NCI-H226 (cell line): ENCODE data around the gene SPATS2.
"Not testable (repeated sequence)": the region's sequence is repeated elsewhere in the genome, so short reads cannot be mapped to it uniquely, and the experiment has no call there.

Experiments
- DNase-seq: peaks from one replicate; pipeline ENCODE4 v3.0.0-alpha.2; 2015

The SPATS2 gene

DNA sequence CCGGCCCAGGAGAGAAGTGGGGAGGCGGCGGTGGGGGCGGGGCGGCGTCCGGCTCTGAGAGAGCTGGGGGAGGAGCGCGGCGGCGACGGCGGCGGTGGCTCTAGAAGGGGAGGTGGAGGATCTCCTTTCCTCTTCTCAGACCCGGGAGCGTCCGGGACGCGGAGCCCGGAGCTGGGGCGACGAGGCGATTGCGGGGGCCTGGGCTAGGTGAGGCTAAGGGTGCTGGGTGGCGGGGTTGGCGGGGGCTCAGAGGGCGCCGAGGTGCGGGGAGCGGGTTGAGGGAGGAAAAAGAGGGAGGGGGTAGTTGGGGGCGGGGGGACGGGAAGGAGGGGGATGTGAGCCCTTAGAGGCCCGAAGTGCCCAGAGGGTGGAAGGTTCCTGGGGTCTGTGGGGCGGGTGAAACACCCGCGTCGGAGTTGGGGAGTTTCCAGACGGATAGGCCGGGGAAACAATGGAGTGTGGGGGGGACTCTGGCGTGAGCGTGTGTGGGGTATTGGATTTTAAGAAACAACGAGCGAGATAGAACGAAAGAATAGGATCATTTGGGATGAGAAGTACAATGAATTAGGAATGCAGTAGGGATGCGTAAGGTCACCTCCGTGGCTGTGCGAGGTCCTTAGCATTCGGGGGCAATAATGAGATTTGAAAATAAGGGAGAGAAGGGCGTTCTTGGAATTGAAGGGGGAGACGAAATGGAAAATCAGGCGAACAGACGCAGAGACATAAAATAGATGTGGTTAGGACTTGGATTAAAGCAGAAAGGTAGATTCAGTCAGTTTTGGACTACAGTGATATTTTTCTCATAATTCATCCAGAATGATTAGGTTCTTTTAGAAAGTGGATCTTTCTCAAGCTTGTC lies at the start of gene SPATS2:
SPATS2 (plus strand) TSS at position 82 of the 859 bp plus-strand sequence. CDS start 93,551 bp downstream, outside the sequence.
- DNase-seq: peak; percentile 44

- DNase-seq: not testable (repeated sequence)
These were observed 46.7 kb upstream of the SPATS2 start for GRCh38 chr12:49320411-49321103.

GRCh38 chr12:49322367-49322707 lies 44.9 kb upstream of the SPATS2 start:
- no peak for DNase-seq

GRCh38 chr12:49322708-49323523 lies 44.3 kb upstream of the SPATS2 start, which contains the start of gene TROAP:
TSS of gene TROAP (plus strand) at chr12:49323255. CDS start at chr12:49323609, 354 bp downstream.
- DNase-seq: peak; percentile 99

- DNase-seq: no peak
These were observed 43.7 kb upstream of the SPATS2 start for GRCh38 chr12:49323524-49324097.

- DNase-seq: no peak
These were observed 41.7 kb upstream of the SPATS2 start for GRCh38 chr12:49325606-49326005.

DNA sequence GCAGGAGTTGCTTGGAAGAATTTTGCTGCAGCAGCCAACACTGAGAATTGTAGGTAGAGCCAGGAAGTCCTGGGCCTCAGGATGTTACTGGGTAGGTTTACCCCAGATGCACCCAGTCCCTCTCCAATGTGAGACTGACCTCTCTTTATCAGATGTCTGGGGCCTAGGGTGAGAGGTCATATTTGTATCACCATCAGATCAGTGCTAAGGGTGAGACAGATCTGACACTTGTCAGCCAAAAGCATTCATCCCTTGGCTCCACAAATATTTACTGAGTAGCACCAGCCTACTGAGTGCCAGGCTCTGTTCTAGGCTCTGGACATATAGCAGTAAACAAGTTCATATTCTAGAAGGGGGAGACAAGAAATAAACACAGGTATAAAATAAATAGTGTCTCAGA lies 39.9 kb upstream of the SPATS2 start:
- no peak for DNase-seq

DNA sequence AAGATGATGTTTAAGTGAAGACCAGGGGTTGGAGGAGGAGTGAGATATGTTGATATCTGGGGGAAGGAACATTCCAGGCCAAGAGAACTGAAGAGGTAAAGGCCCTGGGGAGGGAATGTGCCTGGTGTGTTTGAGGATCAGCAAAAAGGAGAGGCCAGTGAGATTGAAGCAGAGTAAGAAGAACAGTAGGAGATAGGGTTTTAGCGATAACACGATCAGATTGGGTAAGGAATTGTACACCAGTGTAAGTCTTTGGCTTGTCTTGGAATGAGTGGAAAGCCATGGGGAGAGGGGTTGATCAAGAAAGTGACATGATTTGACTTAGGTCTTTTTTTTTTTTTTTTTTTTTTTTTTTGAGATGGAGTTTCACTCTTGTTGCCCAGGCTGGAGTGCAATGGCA lies 39.4 kb upstream of the SPATS2 start:
- no peak for DNase-seq

GRCh38 chr12:49328816-49329215 lies 38.4 kb upstream of the SPATS2 start:
- no peak for DNase-seq

DNA sequence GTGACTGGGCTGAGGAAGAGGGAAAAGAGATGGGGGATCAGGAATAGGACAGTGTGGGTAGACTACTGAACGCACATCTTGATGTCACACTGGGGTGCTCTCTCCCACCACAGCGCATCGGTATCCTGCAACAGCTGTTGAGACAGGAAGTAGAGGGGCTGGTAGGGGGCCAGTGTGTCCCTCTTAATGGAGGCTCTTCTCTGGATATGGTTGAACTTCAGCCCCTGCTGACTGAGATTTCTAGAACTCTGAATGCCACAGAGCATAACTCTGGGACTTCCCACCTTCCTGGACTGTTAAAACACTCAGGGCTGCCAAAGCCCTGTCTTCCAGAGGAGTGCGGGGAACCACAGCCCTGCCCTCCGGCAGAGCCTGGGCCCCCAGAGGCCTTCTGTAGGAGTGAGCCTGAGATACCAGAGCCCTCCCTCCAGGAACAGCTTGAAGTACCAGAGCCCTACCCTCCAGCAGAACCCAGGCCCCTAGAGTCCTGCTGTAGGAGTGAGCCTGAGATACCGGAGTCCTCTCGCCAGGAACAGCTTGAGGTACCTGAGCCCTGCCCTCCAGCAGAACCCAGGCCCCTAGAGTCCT lies 37.1 kb upstream of the SPATS2 start:
- no peak for DNase-seq

- no peak for DNase-seq
These were observed 36.5 kb upstream of the SPATS2 start for GRCh38 chr12:49330631-49331379.

DNA sequence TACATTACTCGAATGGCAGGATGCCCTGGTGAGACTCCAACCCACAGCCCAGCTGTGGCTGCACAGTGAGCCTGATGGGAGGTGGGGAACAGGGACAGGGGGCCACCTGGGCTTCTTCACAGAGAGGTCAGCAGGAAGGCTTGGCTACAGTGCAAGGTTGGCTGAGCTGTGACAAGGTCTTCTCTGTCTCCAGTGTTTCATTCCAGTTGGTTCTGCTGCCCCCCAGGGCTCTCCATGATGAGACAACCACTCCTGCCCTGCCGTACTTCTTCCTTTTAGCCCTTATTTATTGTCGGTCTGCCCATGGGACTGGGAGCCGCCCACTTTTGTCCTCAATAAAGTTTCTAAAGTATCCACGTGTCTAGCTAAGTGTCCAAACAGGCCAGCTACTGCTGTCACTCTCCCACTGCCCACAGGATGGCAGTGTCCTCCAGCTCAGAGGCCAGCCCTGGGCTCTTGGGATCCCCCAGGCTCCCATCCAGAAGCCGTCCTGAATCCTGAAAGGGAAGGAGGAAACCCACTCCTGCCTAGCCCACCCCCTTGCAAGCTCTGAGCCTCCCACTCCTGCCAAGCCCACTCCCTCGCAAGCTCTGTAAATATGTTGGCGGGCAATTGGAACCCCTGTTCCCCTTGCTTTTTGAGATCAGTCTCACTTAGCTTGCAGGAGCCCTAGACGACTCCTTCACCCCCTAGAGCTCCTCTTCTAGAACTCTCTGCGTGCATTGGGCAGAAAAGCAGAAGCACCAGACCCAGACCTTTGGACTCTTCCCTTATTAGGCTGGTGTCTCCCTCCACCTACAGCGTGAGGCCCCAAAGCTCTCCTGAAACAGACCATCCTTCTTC lies 35.7 kb upstream of the SPATS2 start:
- peak; percentile 52 for DNase-seq

- no peak for DNase-seq
These were observed 34.8 kb upstream of the SPATS2 start for GRCh38 chr12:49332441-49332861.

DNA sequence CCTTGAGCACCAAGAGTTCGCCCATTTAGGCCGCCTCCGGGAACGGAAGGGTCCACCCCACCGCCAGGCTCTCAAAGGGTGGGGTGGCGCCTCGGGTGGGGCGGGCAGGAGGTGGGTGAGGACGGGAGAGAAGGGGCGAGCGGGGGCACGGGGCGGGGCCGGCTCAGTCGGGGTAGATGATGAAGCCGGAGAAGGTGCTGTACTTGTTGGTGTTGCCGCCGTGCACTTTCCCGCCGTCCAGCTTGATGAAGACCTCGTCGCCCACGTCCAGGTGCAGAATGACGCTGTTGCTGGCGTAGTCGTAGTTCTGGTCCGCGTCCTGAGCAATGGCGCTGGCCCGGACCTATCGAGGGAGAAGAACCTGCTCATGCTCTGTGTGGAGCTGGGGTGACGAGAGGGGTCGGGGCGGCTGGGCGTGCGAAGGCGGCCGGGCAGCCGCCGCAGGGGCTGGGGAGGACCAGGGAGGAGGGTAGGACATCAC lies 34.3 kb upstream of the SPATS2 start:
- DNase-seq: no peak

- not testable (repeated sequence) for DNase-seq
These were observed 33.5 kb upstream of the SPATS2 start for GRCh38 chr12:49333778-49334177.

GRCh38 chr12:49334226-49334625 lies 33.0 kb upstream of the SPATS2 start:
- DNase-seq: no peak

DNA sequence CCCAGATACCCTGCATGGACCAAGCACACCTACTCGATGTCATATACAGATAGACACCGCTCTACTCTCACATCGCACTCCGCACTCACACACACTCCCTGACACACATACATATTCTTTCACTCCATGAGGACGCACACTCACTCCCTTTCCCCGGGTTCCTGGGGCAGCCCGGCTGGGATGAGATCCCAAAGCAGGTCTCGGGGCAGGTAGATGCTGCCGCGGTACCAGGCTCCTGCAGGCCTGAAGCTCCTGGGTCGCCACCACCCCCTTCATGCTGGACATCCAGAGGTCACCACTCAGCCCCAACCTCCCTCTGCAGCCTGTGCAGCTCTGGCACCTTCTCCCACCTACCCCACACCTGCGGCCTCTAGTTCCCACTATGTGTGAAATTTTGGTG lies 32.6 kb upstream of the SPATS2 start:
- no peak for DNase-seq

DNA sequence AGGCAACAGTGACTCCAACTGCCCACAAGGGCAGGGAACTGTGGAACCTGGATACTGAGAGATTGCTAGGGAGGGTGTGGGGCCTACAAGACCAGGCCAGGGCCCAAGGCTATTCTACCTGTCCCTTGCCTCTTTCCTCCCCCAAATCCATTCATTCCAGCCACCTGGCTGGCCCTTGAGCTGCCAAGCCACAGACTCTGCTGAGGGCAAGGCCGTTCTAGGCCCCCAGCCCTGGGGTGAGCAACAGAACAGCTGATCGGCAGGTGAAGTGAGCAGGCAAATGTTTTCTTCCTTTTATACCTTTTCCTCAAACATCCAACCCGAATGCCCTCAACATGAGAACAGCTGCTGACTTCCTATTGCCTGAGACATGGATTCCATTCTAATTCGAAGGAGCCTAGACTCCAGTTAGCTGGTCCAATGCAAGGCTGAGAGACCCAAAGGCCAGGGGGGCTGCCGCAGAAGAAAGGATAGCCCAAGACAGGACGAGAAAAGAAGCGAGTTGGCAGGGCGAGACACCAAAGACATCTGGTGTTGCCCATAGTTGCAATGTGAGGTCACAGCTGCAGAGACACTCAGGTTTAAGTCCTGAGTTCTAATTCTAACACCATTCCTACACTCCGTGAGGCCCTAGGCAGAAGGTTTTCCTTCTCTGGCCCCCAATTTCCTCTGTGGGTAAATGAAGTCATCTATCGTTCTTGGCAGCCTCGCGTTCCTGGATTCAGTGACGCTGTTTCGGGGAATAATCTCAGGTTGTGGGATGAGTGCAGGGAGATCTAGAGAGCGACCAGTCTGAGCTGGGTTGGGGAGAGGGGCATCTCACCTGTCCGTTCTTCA lies 31.9 kb upstream of the SPATS2 start:
- no peak for DNase-seq

- no peak for DNase-seq
These were observed 31.2 kb upstream of the SPATS2 start for GRCh38 chr12:49335955-49336644.
